LNCAP (cell line): Measurements from ENCODE around the gene RPL7A.

ENCODE experiments used
- TF ChIP-seq, protein P1 (sequence below): fragments of 450-650 bp; IDR thresholded peaks from 2 replicates; pipeline ENCODE4 v1.5.1; 2017; ENCODE audit warnings: mild to moderate bottlenecking

Gene RPL7A

DNA sequence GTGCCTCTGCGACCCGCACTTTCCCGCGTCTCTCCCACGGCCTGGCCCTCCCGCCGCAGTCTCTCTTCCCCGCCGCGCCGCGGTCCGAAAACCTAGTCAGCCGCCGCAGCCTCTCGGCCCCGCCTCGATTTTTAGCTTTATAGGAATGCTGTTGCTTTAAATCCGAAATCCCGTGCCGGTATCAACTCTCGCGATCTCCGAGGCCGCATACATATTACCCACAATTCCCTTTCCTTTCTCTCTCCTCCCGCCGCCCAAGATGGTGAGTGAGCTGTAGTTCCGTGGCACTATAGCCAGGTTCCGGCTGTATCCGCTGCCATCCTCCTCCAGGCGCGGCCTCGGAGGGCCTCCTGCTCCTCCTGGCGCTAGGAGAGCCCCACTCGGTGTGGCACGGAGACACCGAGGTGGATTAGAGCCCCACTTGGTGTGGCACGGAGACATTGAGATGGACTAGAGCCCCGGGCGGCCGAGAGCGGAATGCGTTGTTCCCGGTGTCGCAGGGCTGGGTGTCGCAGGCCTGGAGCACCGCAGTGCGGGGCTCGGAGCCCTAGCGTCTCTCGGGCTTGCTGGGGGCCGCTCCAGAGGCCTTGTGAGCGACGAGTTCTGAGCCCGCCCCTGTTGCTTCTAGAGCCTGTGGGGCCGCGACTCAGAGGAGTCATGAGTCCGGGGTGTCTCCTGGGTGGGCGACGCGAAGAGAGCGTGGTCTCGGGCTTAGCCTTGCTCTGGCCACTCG is at the start of gene RPL7A, which contains the start of gene MED22:
RPL7A (plus strand) TSS at position 234 of the 733 bp plus-strand sequence; CDS start at position 260, 26 bp downstream.
MED22 (minus strand) TSS at position 147 of the 733 bp plus-strand sequence. CDS start 1,469 bp downstream, outside the sequence.
- TF ChIP-seq, protein P1, sequence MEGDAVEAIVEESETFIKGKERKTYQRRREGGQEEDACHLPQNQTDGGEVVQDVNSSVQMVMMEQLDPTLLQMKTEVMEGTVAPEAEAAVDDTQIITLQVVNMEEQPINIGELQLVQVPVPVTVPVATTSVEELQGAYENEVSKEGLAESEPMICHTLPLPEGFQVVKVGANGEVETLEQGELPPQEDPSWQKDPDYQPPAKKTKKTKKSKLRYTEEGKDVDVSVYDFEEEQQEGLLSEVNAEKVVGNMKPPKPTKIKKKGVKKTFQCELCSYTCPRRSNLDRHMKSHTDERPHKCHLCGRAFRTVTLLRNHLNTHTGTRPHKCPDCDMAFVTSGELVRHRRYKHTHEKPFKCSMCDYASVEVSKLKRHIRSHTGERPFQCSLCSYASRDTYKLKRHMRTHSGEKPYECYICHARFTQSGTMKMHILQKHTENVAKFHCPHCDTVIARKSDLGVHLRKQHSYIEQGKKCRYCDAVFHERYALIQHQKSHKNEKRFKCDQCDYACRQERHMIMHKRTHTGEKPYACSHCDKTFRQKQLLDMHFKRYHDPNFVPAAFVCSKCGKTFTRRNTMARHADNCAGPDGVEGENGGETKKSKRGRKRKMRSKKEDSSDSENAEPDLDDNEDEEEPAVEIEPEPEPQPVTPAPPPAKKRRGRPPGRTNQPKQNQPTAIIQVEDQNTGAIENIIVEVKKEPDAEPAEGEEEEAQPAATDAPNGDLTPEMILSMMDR = no peak

DNA sequence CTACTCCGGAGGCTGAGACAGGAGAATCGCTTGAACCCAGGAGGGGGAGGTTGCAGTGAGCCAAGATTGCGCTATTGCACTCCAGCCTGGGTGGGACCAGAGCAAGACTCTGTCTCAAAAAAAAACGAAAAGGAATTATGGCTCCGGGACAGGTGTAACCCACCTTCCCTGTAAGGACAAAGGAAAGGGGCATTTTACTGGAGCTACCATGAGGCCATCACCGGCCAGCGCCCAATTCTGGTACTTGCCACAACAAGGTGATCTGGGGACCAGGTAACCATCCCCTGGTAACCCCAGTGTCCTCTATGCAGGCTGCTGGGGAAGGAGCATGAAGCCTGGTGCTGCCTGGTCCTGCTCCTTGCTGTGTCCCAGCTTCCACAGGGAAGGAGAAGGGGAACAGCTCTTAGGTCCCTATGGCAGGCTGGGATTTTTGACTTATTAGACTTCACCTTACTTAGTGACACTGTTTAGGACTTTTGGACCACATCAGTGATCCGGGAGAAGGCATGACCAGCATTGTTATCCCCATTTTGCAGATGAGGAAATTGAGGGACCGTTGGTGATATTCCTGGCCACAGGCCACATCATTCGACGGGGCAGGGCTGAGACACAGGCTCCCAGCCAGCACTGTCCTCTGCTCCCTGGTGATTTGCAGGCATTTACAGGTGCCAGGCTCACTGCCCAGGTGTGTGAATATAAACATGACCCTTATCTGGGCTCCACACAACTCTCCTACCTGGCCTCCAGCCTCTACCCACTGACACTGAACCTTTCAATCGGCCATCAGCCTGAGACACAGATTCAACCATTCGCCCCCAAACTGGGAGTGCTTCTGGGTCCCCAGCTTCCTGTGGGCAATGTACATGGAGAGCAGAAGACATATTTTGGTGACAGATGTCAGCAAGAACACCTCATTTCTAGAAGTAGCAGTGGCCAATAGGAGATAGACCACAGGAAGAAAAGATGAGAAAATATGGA is 46.5 kb upstream of the RPL7A start:
- TF ChIP-seq, protein P1 = no peak

DNA sequence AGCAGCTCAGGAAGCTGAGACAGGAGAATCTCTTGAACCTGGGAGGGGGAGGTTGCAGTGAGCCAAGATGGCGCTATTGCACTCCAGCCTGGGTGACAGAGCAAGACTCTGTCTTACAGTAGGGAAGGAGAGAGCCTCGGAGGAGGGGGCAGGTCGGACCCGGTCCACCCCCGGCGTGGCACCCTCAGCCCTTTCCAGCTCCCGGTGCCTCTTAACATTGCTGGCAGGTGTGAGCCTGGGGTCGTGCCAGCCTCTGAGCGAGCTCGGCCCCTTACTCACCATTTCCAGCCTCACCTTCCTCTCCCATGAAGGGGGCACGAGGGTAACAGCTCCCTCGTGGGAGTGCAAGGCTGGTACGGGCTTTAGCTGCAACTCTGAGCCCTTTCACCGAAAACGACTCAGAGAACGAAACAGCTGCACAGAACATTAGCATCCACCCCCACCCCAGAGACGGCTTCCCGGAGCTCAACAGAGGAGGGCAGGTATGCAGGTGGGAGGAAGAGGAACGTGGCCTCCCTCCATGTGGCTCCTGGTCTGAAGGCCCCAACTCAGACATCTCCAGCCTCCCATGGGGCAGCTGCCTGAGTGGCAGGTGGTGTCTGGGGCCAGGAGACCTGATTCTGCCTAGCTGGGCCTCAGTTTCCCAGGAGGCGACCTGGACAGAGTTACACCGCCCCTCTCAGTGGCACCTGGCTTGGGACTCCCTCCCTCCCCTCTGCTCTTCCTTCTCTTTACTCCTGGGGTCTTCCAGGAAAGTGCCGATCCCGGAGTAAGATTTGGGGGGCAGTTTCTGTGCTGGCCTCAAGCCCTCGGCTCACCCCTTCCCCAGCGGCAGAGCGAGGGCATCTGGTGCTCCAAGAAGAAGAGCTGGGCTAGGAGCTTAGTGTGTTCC is 44.5 kb upstream of the RPL7A start:
- TF ChIP-seq, protein P1 = no peak

DNA sequence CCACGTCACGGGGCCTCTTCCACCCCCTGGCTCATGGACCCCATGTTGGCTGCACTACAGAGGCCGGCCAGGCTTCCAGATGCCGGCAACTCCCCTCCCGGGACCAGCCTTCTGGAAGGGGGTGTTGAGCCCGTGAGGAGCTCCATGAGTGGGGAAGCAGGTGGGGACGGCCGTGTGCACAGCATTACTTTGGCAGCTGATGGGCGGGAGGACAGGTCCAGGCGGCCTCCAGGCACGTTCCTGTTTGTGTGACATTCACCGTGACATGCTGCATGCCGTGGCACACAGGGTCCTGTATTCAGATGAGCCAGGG is 43.9 kb upstream of the RPL7A start:
- TF ChIP-seq, protein P1 = no peak

DNA sequence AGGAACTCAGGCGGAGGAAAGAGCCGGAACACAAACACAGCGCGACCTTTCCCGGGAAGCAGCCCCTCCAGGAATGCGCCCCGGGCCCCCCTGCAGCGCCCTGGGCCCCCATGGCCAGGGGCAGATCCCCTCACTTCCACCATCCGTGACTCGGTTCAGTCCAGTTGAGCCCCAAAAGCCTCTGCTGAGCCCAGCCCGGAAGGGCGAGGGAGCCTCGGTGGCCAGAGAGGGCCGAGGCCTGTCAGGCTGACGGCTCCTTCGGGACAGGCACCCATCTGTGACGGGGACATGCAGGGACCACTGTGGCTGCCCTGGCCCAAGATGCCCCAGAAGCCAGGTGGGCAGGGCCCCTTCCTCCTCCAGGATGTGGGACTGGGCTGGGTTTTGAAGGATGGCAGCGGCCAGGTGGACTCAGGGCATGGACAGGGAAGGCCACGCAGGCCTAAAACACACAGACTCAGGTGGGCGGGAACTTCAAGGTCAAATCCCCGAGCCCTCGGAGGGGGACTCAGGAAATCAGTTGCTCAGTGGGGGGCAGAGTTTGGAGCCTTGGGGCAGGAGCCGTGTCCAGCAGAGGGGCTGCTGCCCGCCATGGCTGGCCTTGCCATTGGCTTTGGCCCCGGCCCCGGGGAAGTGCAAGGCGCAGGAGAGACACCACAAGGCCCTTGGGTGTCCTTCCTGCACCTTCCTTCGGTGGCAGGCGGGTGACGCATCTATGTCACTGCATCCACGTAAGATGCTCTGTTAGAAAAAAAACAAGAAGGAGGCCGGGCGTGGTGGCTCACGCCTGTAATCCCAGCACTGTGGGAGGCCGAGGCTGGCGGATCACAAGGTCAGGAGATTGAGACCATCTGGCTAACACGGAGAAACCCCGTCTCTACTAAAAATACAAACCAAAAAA is 43.3 kb upstream of the RPL7A start:
- TF ChIP-seq, protein P1 = no peak

DNA sequence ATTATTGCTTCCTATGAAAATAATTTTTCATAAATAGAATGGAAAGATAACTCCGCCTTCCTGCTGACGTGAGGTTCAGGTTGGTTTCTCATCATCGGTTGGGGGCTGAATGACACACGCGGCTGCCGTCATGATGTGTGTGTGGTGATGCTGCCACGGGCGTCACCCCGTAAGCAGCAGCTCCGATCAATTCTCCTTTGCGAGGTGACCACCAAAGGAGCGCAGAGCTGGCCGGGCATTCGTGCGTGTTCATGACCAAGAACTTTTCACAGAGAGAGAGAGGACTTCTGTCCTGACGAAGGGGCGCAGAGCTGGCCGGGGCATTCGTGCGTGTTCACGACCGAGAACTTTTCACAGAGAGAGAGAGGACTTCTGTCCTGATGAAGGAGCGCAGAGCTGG is 42.3 kb upstream of the RPL7A start:
- TF ChIP-seq, protein P1 = no peak
